Lower lobe of right lung (tissue), 2 donors: Measurements from ENCODE around the gene SYNGR1. TPM values are rescaled to one million over a fixed set of nuclear protein-coding genes. Genes with fewer than 3 reads are reported as not detected.
A peak's percentile ranks its signal among the peaks of the same experiment; 100 is the strongest.

Source experiments
- ATAC-seq, 2 donors: fragments of 200-7000 bp; cut with Tn5 transposase; one replicate each; pipeline ENCODE4 v1.9.1; 2020 to 2022; ENCODE audit warnings: mild to moderate bottlenecking in 2 of 2, moderate library complexity in 2 of 2
- DNase-seq: peaks from one replicate; pipeline ENCODE4 v3.0.0-alpha.2; 2020
- H3K27ac ChIP-seq: fragments of 200-600 bp; one replicate; pipeline ENCODE4 v1.8.0; 2022
- H3K27me3 ChIP-seq: fragments of 200-600 bp; one replicate; pipeline ENCODE4 v1.8.0; 2022; ENCODE audit warnings: low read depth
- H3K36me3 ChIP-seq: fragments of 200-600 bp; one replicate; pipeline ENCODE4 v1.8.0; 2022; ENCODE audit warnings: mild to moderate bottlenecking
- H3K4me1 ChIP-seq: fragments of 200-600 bp; one replicate; pipeline ENCODE4 v1.8.0; 2022
- H3K4me3 ChIP-seq: fragments of 200-600 bp; one replicate; pipeline ENCODE4 v1.8.0; 2022; ENCODE audit warnings: mild to moderate bottlenecking
- H3K9me3 ChIP-seq: fragments of 200-600 bp; one replicate; pipeline ENCODE4 v1.8.0; 2022
- CTCF ChIP-seq: fragments of 200-600 bp; IDR thresholded peaks from one replicate; pipeline ENCODE4 v1.8.0; 2022; ENCODE audit warnings: antibody characterized with exemption, mild to moderate bottlenecking
- intact Hi-C: fragments of 100-400 bp; cut with DNase I; formaldehyde crosslinking; loops from one replicate; pipeline ENCODE4 v1.11.0; 2022
- total RNA-seq: library from RNA; stranded (reverse); fragmentation: NEBNext Ultra II Directional; extraction: Animal tissue kit (Norgen Biotek cat#: 25700); gene quantifications from one replicate; pipeline ENCODE4 v1.2.1, GENCODE V29; 2021
- donor health status: DM: no; HTN: yes; CAD: no; lungs with severe emphysema.

Gene SYNGR1
- total RNA-seq, 1 donor from 2014 or later, result 13.4 TPM

- Histone ChIP-seq H3K4me3 (no peak overlapping the region), H3K27ac (no peak overlapping the region), H3K9me3 (no peaks in the 10 kb centered on the region), H3K4me1 (peaks cover 69% of the 10 kb centered on the region), H3K36me3 (peaks cover 69% of the 10 kb centered on the region), H3K27me3 (no peaks in the 10 kb centered on the region)
- ATAC-seq, result no peak
- DNase-seq, result no peak
- intact Hi-C loops, result loop anchor here (10.0 kb wide), 1 partner anchor 140 kb away; no protein-coding TSS in a partner anchor
- no peak for TF ChIP-seq CTCF
Measured at GRCh38 chr22:39314251-39314971, 35.4 kb upstream of the SYNGR1 start.

- Histone ChIP-seq H3K36me3 (peaks cover 69% of the 10 kb centered on the region), H3K9me3 (no peaks in the 10 kb centered on the region), H3K4me1 (peaks cover 64% of the 10 kb centered on the region), H3K27ac (peak overlapping the region; percentile 1), H3K4me3 (no peak overlapping the region), H3K27me3 (no peaks in the 10 kb centered on the region)
- no peak for ATAC-seq
- intact Hi-C loops, result loop anchor here (10.0 kb wide), 1 partner anchor 141 kb away; no protein-coding TSS in a partner anchor
- no peak for TF ChIP-seq CTCF
- no peak for DNase-seq
Measured at GRCh38 chr22:39315389-39315788, 34.4 kb upstream of the SYNGR1 start.

GRCh38 chr22:39316440-39317083, 33.2 kb upstream of the SYNGR1 start:
- intact Hi-C loops, result loop anchor here (10.0 kb wide), 1 partner anchor 142 kb away; no protein-coding TSS in a partner anchor
- Histone ChIP-seq H3K4me3 (peak overlapping the region; percentile 80), H3K9me3 (no peaks in the 10 kb centered on the region), H3K27ac (peak overlapping the region; percentile 1), H3K27me3 (no peaks in the 10 kb centered on the region), H3K36me3 (peaks cover 67% of the 10 kb centered on the region), H3K4me1 (peaks cover 55% of the 10 kb centered on the region)
- DNase-seq (peak; percentile 74), ATAC-seq (peak; percentile 41 to 57)
- peak; percentile 92 for TF ChIP-seq CTCF

GRCh38 chr22:39317084-39317774, 32.6 kb upstream of the SYNGR1 start:
- Histone ChIP-seq H3K27ac (peak overlapping the region; percentile 97), H3K4me3 (peak overlapping the region; percentile 80), H3K27me3 (no peaks in the 10 kb centered on the region), H3K9me3 (no peaks in the 10 kb centered on the region), H3K4me1 (peaks cover 55% of the 10 kb centered on the region), H3K36me3 (peaks cover 60% of the 10 kb centered on the region)
- no peak for TF ChIP-seq CTCF
- ATAC-seq (no peak), DNase-seq (peak; percentile 28)
- intact Hi-C loops, result loop anchor here (10.0 kb wide), 1 partner anchor 142 kb away; no protein-coding TSS in a partner anchor

GRCh38 chr22:39317775-39318506, 31.9 kb upstream of the SYNGR1 start:
- intact Hi-C loops, result loop anchor here (10.0 kb wide), 1 partner anchor 143 kb away; no protein-coding TSS in a partner anchor
- Histone ChIP-seq H3K27me3 (no peaks in the 10 kb centered on the region), H3K9me3 (no peaks in the 10 kb centered on the region), H3K36me3 (peaks cover 53% of the 10 kb centered on the region), H3K27ac (peak overlapping the region; percentile 97), H3K4me3 (peak overlapping the region; percentile 80), H3K4me1 (peaks cover 55% of the 10 kb centered on the region)
- ATAC-seq (no peak), DNase-seq (no peak)
- no peak for TF ChIP-seq CTCF
